Liver (tissue), 3 donors: ENCODE data around the gene DIAPH2.
"Not testable (repeated sequence)": the region's sequence is repeated elsewhere in the genome, so short reads cannot be mapped to it uniquely, and the experiment has no call there.

Experiments
- CTCF ChIP-seq: fragments of 150-350 bp; IDR thresholded peaks from 2 replicates; pipeline ENCODE4 v1.5.1; 2017; ENCODE audit warnings: improper control_type of control experiment, low read depth, low read length; ENCODE audit not compliant: missing input control
- EGR1 ChIP-seq, 2 donors: IDR thresholded peaks; 2 replicates each; pipeline ENCODE4 v1.6.1; 2016 to 2018; ENCODE audit warnings: antibody characterized with exemption in 2 of 2, low read depth in 2 of 2
- FOXA1 ChIP-seq: IDR thresholded peaks from 2 replicates; pipeline ENCODE4 v1.6.1; 2016; ENCODE audit warnings: antibody characterized with exemption
- GABPA ChIP-seq, 2 donors: IDR thresholded peaks in 1 of 2; conservative IDR thresholded peaks in 1 of 2; 2 replicates each; pipeline ENCODE4 v1.6.1; 2016; ENCODE audit warnings: antibody characterized with exemption in 2 of 2, mild to moderate bottlenecking in 1 of 2, moderate library complexity in 1 of 2
- JUND ChIP-seq, 2 donors: IDR thresholded peaks; 2 replicates each; pipeline ENCODE4 v1.6.1; 2016; ENCODE audit warnings: antibody characterized with exemption in 2 of 2
- RAD21 ChIP-seq, 2 donors: IDR thresholded peaks; 2 replicates each; pipeline ENCODE4 v1.6.1; 2016; ENCODE audit warnings: antibody characterized with exemption in 2 of 2, mild to moderate bottlenecking in 2 of 2
- SP1 ChIP-seq: IDR thresholded peaks from 2 replicates; pipeline ENCODE4 v1.6.1; 2018; ENCODE audit warnings: antibody characterized with exemption, mild to moderate bottlenecking
- ZBTB33 ChIP-seq: IDR thresholded peaks from 2 replicates; pipeline ENCODE4 v1.6.1; 2016; ENCODE audit warnings: antibody characterized with exemption
- donor health status: healthy.
- donor health status: healthy.

- not testable (repeated sequence) for TF ChIP-seq CTCF; RAD21 (IDR thresholded peaks at IDR 0.05); FOXA1; EGR1 (IDR thresholded peaks at IDR 0.05; ENCODE audit: low read depth in 2 of 2); SP1; GABPA (IDR thresholded peaks at IDR 0.05 in 1 of 2, conservative IDR thresholded peaks at IDR 0.05 in 1 of 2); ZBTB33; JUND (IDR thresholded peaks at IDR 0.05)
Observed at GRCh38 chrX:96859422-96859821, 174.8 kb downstream of the DIAPH2 start.
